Superior temporal gyrus (tissue), 1 donor: ENCODE measurements around the gene COX19.

Experiments used
- DNase-seq: peaks from one replicate; pipeline ENCODE4 v3.0.0-alpha.2; 2016; ENCODE audit errors: extremely low spot score

COX19 gene

GRCh38 chr7:991729-992656 lies 16.6 kb upstream of the COX19 start:
- no peak for DNase-seq

DNA sequence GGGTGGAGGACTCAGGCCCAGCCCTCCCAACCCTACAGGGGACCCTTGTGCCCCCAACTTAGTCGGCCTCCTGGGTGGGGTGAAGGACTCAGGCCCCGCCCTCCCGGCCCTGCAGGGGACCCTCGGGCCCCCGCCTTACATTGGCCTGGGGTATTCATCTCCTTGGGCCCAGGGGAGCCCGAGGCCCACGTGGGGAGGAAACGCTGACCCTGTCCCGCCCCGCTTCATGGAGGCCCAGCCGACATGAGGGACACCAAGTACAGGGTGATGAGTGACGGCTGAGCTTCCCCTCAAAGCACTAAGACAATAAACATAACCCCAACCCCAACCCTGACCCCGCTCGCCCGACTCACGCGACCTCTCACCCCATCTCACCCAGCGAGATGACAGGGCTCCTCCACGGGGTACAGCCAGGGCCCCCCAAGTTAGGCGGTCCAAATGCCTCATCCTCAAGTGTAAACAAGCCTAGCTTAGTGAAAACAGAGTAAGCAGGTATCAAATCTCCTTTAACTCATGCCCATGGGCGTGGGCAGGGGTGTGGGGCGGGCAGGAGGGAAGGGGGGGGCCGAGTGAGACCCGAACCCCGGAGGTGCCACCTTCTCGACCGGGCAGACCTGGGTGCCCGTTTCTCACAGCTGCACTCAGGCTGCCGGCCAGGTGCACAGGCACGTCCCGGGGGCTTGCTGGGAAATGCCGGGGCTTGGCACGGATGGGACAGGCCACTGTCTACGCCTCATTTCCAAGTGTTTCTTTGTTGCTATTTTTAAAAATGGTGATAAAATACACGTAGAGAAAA lies 15.8 kb upstream of the COX19 start:
- no peak for DNase-seq

- no peak for DNase-seq
These were observed 15.1 kb upstream of the COX19 start for GRCh38 chr7:990352-990932.

GRCh38 chr7:988963-989529 lies 13.7 kb upstream of the COX19 start:
- DNase-seq = no peak

- DNase-seq = no peak
These were observed 13.1 kb upstream of the COX19 start for GRCh38 chr7:988426-988911.

DNA sequence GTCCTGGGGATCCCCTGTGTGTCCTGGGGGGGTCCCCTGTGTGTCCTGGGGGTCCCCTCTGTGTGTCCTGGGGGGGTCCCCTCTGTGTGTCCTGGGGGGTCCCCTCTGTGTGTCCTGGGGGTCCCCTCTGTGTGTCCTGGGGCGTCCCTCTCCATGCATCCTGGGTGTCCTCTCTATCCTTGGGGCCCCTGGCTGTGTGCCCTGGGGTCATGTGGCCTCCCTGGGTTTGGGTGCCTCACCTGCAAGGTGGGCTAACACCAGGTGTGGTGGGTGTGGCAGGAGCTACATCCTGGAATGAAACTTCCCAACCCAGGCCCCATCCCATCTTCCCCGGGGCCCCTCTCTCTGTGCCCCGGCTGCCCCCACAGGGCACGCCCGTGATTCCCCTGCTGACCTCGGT lies 12.6 kb upstream of the COX19 start:
- no peak for DNase-seq

- DNase-seq = no peak
These were observed 11.7 kb upstream of the COX19 start for GRCh38 chr7:986766-987751.

GRCh38 chr7:985915-986741 lies 10.8 kb upstream of the COX19 start:
- no peak for DNase-seq

- no peak for DNase-seq
These were observed 9.7 kb upstream of the COX19 start for GRCh38 chr7:985127-985416.

DNA sequence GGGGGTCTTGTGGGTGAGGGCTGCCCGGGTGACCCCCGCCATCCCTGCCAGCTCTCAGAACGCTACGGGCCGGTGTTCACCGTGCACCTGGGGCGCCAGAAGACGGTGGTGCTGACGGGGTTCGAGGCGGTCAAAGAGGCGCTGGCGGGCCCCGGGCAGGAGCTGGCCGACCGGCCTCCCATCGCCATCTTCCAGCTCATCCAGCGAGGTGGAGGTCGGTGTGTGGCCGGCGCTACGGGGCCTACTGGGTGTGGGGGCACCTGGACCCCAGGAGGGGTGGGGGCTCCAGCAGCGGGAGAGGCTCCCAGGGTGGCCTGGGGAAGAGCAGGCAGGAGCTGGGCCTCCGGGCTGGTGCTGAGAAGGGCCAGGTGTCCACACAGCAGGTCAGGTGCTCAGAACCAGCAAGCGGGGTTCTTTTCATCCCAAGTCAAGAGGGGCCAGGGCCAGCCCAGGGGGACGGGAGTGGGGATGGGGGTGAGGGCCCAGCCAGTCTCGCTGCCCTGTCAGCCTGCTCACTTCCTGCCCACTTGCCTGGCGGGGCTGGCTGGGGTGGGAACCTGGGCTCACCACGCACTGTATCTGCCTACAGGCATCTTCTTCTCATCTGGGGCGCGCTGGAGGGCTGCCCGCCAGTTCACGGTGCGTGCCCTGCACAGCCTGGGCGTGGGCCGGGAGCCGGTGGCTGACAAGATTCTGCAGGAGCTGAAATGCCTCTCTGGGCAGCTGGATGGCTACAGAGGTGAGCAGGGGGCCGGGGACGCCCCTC lies 9.2 kb upstream of the COX19 start:
- DNase-seq = no peak

GRCh38 chr7:983616-984071 lies 8.3 kb upstream of the COX19 start:
- no peak for DNase-seq

DNA sequence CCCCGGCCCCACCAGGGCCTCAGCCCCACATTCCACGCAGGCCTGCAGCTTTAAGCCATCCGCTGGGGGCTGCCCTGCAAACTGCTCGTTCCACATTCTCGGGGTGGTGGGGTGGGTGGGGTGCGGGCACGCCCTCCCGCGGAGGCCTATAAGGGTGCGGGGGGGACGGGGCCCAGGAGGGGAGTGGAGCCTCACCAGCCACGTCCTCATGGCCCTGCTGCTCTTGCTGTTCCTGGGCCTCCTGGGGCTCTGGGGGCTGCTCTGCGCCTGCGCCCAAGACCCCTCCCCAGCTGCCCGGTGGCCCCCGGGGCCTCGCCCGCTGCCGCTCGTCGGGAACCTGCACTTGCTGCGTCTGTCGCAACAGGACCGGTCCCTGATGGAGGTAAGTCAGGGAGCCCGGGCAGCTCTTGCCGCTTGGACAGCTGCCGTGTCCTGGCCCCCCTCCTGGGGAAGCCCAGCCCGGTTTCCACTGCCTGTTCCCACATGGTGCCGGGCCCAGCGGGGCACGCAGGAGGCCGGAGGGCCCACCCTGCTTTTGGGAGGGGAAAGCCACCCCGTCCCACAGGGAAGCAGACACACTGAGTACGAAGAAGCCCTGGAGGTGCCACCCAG lies 7.8 kb upstream of the COX19 start, which contains the start of gene CYP2W1:
CYP2W1 (plus strand) TSS at position 178 of the 612 bp plus-strand sequence; CDS start at position 209, 31 bp downstream.
- DNase-seq = no peak

DNA sequence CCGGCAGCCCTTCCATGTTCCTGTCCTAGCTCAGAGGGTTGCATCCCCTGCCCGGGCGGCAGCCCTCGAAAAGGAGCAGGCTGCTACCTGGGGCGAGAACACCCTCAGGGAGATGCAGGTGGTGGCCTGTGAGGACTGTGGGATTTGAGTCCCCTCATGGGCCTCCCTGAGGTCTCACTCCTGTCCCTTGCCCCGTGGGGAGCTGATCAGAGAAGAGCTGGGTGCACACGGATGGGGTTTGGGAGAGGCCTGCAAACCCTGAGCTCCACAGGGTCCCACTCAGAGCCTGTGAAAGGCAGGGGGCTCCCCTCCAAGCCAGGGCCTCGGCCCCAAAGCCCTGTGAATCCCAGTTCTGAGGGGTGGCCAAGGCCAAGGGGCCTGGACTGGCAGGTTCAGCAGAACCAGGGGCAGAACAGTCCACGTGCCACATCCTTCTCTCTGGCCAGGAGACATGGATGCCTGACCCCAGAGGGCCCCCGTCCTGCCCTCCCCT lies 7.2 kb upstream of the COX19 start:
- no peak for DNase-seq

DNA sequence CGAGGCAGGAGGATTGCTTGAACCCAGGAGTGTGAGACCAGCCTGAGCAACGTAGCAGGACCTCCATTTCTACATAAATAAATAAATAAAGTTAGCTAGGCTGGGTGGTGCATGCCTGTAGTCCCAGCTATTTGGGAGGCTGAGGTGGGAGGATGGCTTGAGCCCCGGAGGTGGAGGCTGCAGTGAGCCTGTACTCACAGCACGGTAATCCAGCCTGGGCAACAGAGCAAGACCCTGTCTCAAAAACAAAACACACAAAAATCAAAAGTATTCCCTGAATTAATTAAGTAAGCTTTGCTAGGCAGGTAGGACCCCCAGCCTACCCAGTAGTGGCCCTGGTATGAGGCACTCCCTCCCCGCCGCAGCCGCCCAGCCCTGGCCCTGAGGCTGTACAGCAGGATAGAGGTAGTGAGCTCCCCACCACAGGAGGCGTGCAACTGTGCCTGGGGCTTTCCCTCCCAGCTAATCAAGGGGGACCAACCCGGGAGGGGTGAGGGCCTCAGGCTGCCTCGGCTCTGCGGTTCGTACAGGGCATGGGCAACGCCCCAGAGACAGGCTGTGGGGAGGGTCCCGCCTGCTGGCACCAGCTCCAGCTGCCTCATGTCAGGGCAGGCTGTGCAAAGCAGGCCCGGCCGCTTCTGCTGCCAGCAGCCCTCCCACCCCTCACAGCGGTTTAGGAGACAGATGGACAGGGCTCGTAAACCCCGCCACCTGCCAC lies 6.6 kb upstream of the COX19 start:
- DNase-seq = no peak

DNA sequence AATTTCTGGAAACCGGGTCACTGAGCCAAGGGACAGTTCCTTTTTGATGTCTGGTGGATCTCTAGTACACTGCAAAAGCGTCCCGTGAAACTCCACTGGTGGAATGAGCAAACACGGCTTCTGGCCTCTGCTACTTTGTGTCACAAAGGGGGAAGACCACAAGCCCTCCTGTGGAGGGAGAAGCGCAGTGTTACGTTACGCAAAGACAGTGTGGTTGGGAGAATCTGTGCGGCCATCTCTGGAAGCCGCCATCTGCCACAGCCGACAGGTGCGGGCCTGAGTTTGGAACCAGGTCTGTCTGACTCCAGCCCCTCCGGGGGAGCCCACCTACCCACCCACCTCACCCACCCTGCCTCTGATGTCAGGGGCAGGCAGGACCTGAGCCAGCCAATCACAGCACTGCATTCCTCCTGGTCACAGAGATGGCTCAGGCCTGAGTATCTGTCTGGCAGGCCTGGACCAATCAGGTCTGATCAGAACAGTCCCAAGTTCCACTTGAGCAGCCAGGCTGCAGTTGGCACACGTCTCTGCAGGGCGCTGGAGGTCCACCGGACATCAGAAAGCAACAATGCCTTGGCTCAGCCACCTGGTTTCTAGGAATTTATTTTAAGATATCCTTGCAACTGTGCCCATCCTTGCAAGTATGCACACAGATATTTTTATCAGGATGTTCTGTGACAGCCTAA lies 4.7 kb upstream of the COX19 start:
- no peak for DNase-seq

DNA sequence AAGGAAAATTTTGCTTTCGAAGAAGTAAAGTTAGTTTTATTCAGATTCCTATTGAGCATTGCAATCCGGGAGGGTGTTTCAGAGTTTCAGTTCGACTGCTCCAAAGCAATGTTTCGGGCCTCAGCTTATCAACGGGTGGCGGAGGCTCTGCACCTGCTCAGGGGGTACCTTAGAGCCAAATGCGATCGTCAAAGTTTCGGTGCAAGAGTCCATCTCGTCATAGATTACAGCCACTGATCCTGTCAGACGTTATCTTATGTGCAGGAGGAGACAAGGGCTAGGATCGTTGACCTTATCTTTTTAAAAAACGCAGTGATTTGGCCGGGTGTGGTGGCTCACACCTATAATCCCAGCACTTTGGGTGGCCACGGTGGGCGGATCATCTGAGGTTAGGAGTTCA lies 3.8 kb upstream of the COX19 start:
- no peak for DNase-seq

DNA sequence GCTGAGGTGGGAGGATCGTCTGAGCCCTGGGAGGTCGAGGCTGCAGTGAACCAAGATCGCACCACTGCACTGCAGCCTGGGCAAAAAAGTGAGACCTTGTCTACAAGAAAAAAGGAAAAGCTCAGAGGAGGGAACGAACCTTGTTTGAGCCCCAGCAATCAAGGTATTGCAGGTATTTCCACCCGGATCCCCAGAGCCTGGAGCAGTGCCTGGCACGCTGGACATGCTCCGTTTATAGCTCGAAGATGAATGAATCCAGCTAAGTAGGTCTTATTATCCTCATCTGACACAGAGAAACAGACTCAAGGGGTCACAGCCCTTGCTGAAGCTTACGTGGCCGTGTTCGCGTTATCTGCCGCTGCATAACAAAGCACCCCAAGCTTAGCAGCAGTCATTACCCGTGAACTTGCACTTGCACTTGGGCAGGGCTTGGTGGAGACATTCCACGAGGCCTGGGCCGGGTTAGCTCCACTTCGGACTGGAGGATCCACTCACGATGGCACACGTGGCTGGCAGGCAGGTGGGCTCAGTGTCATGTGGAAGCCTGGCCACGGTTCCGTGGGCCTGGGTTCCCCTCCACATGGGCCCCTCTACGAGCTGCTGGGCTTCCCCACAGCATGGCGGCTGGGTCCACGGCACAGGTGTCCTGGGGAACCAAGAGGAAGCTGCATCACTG lies 3.2 kb upstream of the COX19 start:
- DNase-seq = no peak
